ENCODE measurements around the gene ITPR1.

DNA sequence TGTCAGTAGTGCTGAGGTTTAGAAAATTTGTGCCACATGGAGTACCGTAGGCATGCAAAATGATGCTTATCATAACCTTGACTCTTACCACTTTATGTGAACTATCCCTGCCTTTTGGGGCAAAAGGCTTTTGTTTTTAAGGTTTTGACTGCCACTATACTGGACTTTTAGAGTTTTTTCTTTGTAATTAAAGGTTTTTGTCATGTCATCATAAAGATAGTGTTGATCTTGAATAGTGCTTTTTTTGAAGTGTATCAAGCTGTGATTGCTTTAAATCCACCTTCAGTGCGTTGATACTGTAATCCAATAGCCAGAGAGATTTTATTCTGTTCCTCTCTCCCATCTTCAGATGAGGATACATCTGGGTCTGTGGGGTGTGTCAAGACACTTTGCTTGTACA lies 172.9 kb downstream of the ITPR1 start:
- TF ChIP-seq YY1 (IDR thresholded peaks at IDR 0.05; ENCODE audit: insufficient read depth, insufficient read length), result no peak
- TF ChIP-seq ZNF274 (IDR thresholded peaks at IDR 0.05; ENCODE audit: low read depth, low read length), result no peak
- TF ChIP-seq SUZ12 (IDR thresholded peaks at IDR 0.05; ENCODE audit: extremely low read depth, insufficient read depth, insufficient read length), result no peak
